Hepatic stellate cell (primary cell): ENCODE measurements around the gene USF1.
"Not testable (repeated sequence)": the region's sequence is repeated elsewhere in the genome, so short reads cannot be mapped to it uniquely, and the experiment has no call there.

Experiments used
- DNase-seq: peaks from one replicate; pipeline ENCODE4 v3.0.0; 2011; ENCODE audit warnings: low spot score

Gene USF1

DNA sequence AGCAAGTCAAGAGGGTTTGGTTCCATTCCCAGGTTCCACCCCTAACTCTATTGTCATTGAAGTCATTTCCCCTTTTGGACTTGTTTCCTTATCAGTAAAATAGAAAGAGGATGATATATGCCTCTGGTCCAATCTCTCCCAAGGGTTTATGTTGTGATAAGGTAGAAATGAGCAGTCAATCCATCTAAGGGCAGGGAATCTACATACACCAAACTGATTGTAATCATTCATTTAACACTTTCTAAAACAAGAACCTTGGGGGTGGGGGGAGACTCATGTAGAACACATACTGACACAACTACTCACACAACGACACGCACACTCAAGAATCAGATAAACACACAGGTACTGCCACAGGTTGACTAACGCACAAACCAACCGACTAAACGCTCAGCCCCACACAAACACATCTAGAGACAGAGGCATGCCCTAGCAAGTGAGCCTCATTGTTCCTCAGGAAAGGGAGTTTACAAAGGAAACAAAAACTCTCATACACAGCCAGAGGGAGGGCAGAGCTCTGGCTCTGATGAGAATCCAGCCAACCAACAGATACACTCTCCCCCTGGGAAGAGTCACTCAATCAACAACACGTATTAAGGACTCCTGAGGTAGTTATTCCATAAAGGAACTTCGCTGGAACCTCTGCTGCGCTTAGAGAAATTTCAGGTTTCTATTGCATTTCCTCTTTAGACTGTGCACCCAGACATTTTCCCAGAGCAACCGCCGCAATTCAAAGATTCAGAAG lies 25.9 kb downstream of the USF1 start:
- DNase-seq: no peak

DNA sequence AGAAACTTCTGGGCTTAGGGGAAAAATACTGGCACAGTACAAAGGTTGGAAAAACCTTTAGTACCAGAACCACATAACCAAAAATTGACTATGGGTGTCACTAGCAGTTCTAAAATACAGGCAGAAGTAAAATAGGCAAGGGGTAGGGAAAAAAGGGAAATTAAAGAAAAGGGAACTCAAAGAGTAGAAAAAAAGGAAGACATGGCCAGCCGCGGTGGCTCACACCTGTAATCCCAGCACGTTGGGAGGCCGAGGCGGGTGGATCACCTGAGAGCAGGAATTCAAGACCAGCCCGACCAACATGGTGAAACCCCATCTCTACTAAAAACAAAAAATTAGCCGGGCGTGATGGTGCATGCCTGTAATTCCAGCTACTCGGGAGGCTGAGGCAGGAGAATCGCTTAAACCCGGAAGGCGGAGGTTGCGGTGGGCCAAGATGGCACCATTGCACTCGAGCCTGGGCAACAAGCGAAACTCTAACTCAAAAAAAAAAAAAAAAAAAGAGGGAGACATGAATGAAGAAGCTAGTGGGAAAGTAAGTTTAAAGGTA lies 26.6 kb downstream of the USF1 start:
- DNase-seq: not testable (repeated sequence)

DNA sequence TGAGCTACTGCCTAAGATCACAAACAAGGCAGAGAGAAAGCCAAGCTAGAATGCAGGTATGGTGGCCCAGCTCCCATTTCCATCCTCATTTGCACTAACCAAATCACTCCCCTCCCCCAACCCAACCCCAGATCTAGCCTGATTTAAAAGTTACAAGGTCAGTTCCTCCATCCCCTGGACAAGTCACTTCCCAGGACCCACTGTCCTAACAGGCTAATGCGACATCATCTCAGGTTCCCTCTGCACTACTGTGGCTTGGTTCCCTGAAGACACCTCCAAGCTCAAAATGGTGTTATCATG lies 27.2 kb downstream of the USF1 start:
- DNase-seq: no peak

DNA sequence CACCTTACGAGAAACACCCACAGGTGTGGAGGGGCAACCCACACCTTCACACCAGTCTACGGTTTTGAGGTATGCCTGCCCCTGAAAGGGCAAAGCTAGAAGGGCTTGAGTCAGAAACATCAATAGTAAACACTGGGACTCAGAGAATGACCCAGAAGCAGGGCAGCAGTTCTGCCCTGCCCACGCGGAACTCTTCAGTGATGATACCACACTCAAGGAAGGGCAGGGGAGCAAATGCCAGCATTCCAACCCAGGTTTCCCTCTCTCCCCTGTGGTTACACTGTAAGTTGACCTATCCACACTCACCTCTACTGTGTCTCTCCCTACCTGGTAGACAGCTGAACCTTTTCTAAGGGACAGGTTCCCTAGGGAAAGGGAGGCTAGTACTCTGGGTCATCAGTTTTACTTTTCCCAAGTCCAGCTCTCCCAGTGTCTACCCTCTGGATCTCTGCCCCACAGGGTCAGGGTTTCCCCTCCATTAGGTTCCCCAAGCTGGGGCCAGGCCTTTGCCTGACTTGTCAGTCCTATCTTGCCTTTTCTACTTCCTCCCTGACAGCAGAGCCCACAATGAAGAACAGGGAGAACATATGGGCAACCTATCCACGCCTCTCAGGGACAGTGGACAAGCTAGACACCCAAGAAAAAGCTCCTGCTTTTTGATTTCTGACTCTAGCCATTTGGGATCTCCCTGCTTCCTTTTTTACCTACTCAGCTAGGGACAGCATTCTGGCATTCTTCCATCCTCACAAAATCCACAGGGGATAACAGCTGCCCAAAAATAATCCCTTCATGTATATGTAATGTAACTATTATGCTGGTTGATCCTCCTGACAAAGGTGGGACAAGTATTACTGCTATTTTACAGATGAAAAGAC lies 27.8 kb downstream of the USF1 start:
- DNase-seq: no peak

DNA sequence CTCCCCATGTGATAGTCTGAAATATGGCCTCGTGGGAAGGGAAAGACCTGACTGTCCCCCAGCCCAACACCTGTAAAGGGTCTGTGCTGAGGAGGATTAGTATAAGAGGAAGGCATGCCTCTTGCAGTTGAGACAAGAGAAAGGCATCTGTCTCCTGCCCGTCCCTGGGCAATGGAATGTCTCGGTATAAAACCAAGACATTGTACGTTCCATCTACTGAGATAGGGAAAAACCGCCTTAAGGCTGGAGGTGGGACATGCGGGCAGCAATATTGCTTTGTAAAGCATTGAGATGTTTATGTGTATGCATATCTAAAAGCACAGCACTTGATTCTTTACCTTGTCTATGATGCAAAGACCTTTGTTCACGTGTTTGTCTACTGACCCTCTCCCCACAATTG lies 28.6 kb downstream of the USF1 start:
- DNase-seq: not testable (repeated sequence)

DNA sequence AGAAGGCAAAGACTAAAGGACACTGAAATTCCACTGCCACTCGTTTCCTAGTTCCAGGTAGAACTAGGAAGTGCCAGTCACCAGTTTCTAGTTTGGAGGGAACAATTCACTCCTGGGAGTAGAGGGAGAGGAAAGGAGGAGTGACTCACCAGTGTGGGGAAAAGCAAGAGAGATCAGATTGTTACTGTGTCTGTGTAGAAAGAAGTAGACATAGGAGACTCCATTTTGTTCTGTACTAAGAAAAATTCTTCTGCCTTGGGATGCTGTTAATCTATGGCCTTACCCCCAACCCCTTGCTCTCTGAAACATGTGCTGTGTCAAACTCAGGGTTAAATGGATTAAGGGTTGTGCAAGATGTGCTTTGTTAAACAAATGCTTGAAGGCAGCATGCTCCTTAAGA lies 29.1 kb downstream of the USF1 start:
- not testable (repeated sequence) for DNase-seq

DNA sequence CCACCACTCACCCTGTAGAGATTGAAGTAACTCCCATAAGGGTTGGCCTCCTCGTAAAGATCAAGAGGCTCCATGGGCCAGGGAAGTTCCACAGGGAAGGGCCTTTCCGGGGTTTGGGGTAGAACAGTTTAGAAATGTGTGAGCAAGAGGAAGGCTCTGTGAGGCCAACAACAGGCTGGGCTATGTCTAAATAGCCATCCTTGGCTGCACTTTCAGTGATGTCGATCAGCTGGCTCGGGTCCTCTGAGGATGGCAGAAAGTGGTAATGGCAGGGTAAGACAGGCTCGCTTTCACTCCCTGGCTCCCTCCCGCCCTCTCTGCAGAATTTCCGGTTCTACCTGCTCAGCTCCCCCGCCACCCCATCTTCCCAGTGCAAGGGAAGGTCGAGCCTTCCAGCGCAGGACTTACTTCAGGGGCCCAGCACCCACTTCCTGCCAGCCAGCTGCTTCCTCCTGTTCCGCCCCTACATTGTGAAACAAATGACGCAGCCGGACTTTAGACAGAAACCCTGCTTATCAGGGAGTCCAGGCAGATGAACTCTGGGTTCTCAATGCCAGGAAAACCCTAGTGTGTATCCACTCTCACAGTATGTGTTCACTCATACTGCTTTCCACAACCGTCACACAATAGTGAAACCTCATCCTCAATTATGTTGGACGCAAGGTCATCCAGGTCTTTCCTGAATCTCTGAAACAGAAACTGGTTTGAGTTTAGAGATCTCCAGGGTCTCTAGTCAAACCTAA lies 32.1 kb downstream of the USF1 start:
- DNase-seq: peak; percentile 57

DNA sequence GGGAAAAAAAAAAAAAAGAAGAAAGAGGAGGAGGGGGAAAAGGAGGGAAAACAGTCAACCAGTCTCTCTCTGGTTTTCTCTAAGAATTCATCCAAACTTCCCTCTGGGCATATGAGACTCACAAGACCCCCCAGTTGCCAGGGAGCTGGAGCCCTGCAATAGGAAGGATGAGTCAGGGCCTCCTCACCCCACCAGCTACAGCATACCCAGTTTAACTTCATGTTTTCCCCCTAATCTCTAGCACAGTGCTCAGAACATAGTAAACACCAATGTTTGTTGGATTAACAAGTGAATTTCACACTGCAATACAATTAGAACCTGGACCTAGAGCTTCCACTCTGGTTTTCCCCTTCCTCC lies 32.7 kb downstream of the USF1 start:
- DNase-seq: no peak

DNA sequence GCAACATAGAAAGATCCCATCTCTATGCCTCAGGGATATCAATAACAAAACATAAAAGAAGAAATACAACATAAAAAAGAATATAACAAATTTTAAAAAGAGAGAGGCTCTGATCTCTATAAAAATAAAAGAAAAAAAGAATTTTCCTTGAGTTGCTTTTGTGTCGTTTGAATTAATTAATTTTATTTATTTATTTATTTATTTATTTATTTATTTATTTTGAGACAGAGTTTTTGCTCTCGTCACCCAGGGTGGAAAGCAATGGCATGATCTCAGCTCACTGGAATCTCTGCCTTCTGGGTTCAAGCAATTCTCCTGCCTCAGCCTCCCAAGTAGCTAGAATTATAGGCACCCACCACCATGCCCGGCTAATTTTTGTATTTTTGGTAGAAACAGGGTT lies 33.4 kb downstream of the USF1 start:
- DNase-seq: no peak

DNA sequence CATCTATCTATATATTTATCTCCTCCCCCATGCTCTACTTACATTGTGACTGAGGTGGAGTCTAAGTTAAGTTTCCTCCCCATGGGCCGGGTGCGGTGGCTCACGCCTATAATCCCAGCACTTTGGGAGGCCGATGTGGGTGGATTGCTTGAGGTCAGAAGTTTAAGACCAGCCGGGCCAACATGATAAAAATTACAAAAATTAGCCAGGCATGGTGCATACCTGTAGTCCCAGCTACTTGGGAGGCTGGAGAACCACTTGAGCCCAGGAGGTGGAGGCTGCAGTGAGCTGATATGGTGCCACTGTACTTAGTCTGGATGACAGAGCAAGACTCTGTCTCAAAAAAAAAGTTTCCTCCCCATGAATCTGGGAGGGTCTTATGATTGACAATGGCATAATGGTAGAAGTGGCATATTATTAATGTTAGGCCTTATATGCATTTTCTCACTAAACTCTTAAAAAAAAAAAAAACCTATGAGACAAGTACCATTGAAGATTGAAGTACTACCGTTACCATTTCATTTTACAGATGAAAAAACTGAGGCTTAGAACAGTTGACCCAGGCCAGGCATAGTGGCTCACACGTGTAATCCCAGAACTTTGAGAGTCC lies 36.1 kb downstream of the USF1 start:
- DNase-seq: no peak

DNA sequence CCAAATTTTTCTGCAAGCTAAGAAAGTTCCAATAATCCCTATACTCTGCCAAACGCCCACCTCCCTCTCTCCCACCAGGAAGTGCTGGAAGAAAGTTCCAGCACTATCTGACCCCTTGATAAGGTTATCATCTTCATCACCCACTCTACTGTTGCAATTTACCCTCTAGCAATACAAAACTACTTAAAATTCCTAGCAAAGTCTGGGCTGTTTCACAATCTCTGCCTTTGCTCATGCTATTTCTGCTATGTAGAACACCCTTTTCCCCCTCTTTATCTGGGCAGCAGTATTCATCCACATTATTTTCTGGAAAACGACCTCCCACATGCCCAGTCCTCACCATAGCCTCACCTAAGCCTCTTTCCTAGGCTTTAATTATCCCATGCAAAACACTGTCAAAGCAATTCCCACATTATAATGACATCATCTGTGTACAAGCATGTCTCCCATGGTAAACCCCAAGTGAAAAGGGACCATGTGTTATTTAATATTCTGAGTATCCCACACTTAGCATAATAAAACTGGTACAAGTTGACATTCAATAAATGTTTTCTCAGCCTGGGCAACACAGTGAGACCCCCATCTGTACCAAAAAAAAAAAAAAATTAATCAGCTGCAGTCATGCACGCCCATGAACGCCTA lies 36.8 kb downstream of the USF1 start:
- DNase-seq: no peak

DNA sequence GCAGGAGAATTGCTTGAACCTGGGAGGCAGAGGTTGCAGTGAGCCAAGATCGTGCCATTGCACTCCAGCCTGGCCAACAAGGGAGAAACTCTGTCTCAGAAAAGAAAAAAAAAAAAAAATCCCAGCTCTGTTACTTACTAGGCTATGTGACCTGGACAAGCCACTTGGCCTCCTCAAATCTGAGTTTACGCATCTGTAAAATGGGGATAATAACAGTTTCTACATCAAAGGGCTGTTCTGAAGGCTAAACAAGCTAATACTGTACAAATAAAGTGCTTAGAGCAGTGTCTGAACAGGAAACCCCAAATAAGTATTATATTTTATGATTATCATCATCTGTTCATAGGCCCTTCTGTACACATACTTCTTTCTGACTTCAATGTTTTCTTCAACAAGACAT lies 38.4 kb downstream of the USF1 start:
- no peak for DNase-seq

DNA sequence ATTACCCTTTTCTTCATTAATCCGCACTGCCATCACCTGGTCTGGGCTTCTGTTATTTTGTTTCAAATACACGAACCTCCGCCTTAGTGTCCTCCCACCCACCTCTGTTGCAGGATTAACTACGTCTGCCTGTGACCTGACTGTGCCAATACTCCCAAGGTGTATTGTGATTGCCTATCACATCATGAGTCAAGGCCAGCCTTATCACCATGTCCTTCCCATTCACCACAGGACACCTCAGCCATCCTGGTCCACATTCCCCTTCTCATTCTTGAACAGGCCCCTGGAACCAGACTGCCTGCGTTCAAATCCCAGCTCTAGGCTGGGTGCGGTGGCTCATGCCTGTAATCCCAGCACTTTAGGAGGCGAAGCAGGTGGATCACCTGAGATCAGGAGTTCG lies 39.2 kb downstream of the USF1 start:
- DNase-seq: no peak

DNA sequence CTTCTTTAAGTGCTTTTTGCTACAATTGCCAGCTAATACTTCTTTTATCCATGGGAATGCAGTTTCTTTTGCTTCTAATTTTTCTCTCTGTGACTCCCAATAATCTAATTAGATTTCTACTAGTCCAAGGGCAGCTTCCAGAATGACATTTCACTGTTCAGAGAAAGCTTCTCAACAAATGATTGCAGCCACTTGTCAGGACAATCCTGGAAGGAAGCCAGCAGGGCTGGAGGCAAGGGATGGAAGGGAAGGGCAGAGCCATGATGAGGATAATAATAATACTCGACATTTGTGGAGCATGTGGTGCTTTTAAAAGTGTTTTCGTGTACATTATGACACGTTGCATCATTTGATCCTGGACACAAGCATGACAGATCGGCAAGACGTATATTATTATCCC lies 44.3 kb downstream of the USF1 start:
- DNase-seq: no peak

DNA sequence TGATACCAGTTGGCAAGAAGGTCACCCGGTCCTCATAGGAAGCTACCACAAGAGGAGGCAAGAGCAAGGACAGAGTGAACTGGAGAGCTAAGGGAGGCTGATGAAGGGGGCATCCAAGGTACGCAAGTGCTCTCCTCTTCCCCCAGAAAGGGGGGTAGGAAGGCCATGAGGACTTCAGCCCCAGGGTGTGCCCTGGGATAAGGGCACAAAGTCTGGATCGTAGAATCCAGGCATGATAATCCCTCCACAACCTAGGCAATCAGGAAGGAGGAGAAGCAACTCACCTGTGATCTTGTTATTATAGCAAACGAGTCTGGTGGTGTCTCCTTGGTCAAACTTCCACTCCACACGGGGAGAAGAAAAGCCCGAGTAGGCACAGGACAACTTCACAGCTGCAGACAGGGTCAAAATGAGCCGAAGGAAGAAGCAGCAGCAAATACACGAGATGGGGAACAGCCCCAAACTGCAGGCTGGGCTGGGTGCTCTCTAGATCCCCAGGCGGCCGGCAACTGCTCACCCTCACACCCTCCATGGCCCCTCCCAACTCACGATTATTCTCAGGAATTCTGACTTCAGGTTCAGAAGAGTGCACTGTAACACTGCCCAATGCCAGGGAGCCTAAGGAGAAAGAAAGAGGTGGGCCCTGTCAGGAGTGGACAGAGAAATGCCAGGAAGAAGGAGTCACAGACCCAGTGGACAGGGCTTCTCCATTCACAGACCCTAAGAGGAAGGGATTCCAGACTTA lies 44.9 kb downstream of the USF1 start:
- no peak for DNase-seq

DNA sequence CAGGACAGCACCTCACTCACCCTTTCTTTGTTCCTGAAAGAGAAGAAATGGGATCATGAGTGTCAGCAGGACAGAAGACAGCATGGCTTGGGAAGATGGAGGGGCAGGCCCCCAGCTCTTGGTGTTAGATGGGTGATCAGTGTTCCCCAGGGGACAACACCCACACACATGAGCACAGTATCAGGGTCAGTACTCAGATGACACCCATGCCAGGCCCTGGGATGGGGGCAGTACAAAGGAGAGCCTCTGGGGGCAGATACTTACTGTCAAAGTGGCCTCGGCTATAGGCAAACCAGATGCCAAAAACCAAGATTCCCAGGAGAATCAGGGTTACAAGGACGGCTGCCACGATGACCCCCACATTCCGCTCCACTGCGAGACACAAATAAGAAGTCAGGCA lies 46.4 kb downstream of the USF1 start:
- no peak for DNase-seq

DNA sequence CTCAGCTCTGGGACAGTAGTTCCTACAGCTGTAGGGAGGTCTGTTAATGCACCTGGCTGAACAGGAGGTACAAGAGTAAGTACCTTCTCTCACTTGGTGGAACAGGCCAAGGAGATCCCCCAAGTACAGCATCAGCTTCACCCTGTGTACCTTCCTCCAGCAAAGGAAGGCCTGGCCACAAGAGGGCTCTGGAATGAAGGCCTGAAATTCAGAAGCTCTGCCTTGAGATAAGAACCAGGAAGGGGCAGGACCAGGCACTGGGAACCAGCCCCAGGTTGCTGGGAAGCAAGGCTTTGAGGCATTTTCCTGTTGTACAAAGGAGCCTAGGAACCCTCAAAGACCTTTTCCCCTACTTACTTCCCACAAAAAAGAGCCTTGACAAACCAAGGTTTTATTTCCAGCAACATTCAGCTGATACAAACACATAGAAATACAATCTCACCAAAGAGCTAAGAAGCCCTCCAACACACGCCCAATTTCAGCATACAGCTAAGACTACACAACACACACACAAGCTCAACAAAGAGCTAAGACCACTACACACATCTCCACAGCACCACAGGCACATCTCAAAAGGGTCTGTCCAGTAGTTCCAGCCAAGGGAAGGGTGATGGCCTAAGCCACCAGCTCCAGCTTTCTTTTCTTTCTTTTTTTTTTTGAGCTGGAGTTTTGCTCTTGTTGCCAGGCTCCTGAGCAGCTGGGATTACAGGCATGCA lies 48.3 kb downstream of the USF1 start:
- DNase-seq: peak; percentile 74

DNA sequence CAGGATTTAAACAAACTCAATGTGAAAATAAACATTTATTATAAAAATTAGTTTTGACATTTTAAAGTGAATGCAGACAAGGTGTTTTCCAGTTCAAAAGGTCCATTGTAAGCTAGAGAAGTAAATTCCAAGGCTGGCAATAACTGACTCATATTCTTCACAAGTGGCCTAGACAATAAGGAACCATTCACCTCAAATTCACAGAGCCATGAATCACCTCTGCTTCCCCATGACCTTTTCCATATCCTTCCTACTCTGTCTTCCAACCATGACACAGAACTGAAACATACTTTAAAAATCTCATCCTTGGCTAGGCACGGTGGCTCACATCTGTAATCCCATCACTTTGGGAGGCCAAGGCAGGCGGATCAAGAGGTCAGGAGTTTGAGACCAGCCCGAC lies 49.6 kb downstream of the USF1 start:
- no peak for DNase-seq

DNA sequence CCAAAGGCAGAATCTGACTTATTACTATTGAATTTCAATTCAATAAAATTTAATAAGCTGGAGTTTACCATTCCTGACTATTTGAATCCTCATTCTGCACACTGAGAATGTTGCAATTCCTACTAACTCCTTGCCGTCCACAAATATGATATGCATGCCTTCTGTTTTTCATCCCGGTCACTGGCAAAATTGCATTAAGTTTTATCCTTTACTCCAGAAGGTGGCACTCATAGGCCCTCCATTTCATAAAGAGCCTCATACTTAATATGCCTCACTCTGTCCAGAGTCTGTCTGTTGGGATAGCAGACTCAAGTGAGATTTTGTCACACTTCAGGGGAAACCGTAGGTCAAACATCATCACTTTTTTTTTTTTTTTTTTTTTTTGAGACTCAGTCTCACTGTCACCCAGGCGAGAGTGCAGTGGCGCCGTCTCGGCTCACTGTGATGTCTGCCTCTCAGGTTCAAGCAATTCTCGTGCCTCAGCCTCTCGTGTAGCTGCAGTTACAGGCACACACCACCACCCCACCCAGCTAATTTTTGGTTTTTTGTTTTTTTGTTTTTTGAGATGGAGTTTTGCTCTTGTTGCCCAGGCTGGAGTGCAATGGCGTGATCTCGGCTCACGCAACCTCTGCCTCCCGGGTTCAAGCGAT lies 52.1 kb downstream of the USF1 start:
- DNase-seq: peak; percentile 44

DNA sequence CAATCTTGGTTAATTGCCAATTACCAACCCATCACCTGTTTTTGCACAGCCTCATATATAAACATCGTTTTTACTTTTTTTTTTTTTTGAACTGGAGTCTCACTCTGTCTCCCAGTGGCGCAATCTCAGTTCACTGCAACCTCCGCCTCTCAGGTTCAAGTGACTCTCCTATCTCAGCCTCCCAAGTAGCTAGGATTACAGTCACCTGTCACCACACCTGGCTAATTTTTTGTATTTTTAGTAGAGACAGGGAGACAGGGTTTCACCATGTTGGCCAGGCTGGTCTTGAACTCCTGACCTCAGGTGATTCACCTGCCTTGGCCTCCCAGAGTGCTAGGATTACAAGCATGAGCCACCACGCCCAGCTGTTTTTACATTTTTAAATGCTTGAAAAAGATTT lies 53.7 kb downstream of the USF1 start:
- DNase-seq: not testable (repeated sequence)
